ENCODE data around the gene HMOX2. TPM values are rescaled to one million over a fixed set of nuclear protein-coding genes. Genes with fewer than 3 reads are reported as not detected.

The HMOX2 gene
- total RNA-seq, 1 experiment from 2014 or later: 55.1 TPM

DNA sequence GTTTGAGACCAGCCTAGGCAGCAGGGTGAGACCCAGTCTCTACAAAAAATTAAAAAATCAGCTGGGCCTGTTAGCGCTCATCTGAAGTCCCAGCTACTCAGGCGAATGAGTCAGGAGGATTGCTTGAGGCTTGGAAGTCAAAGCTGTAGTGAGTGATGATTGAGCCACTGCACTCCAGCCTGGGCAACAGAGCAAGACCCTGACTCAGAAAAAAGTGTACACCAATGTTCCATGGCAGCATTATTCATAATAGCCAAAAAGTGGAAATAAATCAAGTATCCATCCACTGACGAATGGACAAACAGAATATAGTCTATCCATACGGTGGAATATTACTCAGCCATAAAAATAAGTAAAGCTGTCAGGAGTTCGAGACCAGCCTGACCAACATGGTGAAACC, 4.3 kb upstream of the HMOX2 start:
- H3K9ac ChIP-seq (ENCODE audit: low read length): no peak overlapping the region
- no peak overlapping the region for H3K27ac ChIP-seq (ENCODE audit: low read depth, low read length)
- DNase-seq (ENCODE audit: low read depth, low spot score) (no peak), ATAC-seq (no peak)
- CTCF ChIA-PET: interaction anchor here (0.6 to 0.7 kb wide), 2 partner anchors 142 to 621 kb away, joined by 3 read pairs; no protein-coding TSS in a partner anchor
- TF ChIP-seq POLR2AphosphoS5 (IDR thresholded peaks at IDR 0.05; ENCODE audit: low read depth, low read length) (no peak), CBX3 (IDR thresholded peaks at IDR 0.05; ENCODE audit: low read depth) (no peak), TCF7L2 (IDR thresholded peaks at IDR 0.05; ENCODE audit: borderline replicate concordance, extremely low read depth, insufficient read depth, insufficient read length) (no peak)
- no TSS peak for BruUV-seq (replicated peaks)
- no peak overlapping the region for H2AFZ ChIP-seq (ENCODE audit: low read depth, low read length, poor library complexity, severe bottlenecking)
- H3K79me2 ChIP-seq (ENCODE audit: insufficient read depth, low read length): peaks cover 38% of the 10 kb centered on the region
- POLR2A ChIA-PET: no interaction called here
- H3K4me1 ChIP-seq (ENCODE audit: control insufficient read depth in 1 of 2, insufficient read depth in 2 of 2, low read length in 2 of 2): peaks cover 13 to 31% of the 10 kb centered on the region in 2 experiments; a peak in 3 of 4 replicates
- no peaks in the 10 kb centered on the region for H4K20me1 ChIP-seq (ENCODE audit: insufficient read depth)
- intact Hi-C loops (cut with micrococcal nuclease): no loop called here
- H3K4me3 ChIP-seq (replicated peaks in 1 of 2; ENCODE audit: low read depth in 1 of 2, low read length in 2 of 2): no peak overlapping the region
- H3K9me3 ChIP-seq (ENCODE audit: control insufficient read depth in 1 of 2, insufficient read depth in 1 of 2, low read depth in 1 of 2, low read length in 2 of 2): no peaks in the 10 kb centered on the region
- H3K36me3 ChIP-seq (ENCODE audit: control insufficient read depth in 1 of 2, insufficient read depth in 2 of 2, low read length in 2 of 2): peaks cover 13 to 14% of the 10 kb centered on the region in 2 experiments; a peak in 3 of 4 replicates
- H3K27me3 ChIP-seq (ENCODE audit: insufficient read depth, low read length): no peaks in the 10 kb centered on the region
- RAD21 ChIA-PET (ENCODE audit: low non-redundant PET in 1 of 2, low total read pairs in 2 of 2, uncharacterized antibody in 2 of 2, unreplicated experiment in 2 of 2): no interaction called here
- H3K9me2 ChIP-seq (ENCODE audit: insufficient read depth): no peaks in the 10 kb centered on the region
- H3K4me2 ChIP-seq (ENCODE audit: low read length): no peak overlapping the region

- POLR2A ChIA-PET: interaction anchor here (0.6 kb wide), 1 partner anchor 43 kb away, joined by 3 read pairs; no protein-coding TSS in a partner anchor
- no TSS peak for BruUV-seq (replicated peaks)
- TF ChIP-seq ZBTB33 (IDR thresholded peaks at IDR 0.05; ENCODE audit: extremely low read depth, insufficient replicate concordance, low read length): no peak
- no peak for TF ChIP-seq POLR2A (IDR thresholded peaks at IDR 0.05; ENCODE audit: borderline replicate concordance, extremely low read depth, insufficient read depth, insufficient read length)
- no peak for TF ChIP-seq RAD21 (IDR thresholded peaks at IDR 0.05; ENCODE audit: low read depth)
- no peak overlapping the region for H2AFZ ChIP-seq (ENCODE audit: low read depth, low read length, poor library complexity, severe bottlenecking)
- no peaks in the 10 kb centered on the region for H4K20me1 ChIP-seq (ENCODE audit: insufficient read depth)
- H3K4me3 ChIP-seq (replicated peaks in 1 of 2; ENCODE audit: low read depth in 1 of 2, low read length in 2 of 2): peak overlapping the region in 1 of 2 experiments; percentile 89; a peak in 3 of 4 replicates
- RAD21 ChIA-PET (ENCODE audit: low non-redundant PET in 1 of 2, low total read pairs in 2 of 2, uncharacterized antibody in 2 of 2, unreplicated experiment in 2 of 2): interaction anchor here in 1 of 2 experiments (0.5 kb wide), 1 partner anchor 168 kb away, joined by 5 read pairs; no protein-coding TSS in a partner anchor
- H3K9ac ChIP-seq (ENCODE audit: low read length): peak overlapping the region; percentile 96; the same call in 1 of the 2 replicates
- DNase-seq (ENCODE audit: low read depth, low spot score) (no peak), ATAC-seq (no peak)
- peaks cover 48% of the 10 kb centered on the region for H3K79me2 ChIP-seq (ENCODE audit: insufficient read depth, low read length)
- no peaks in the 10 kb centered on the region for H3K9me2 ChIP-seq (ENCODE audit: insufficient read depth)
- H3K27ac ChIP-seq (ENCODE audit: low read depth, low read length): peak overlapping the region; percentile 47; the same call in 1 of the 2 replicates
- peaks cover 15 to 36% of the 10 kb centered on the region in 2 experiments for H3K4me1 ChIP-seq (ENCODE audit: control insufficient read depth in 1 of 2, insufficient read depth in 2 of 2, low read length in 2 of 2)
- peaks cover 7 to 10% of the 10 kb centered on the region in 2 experiments; a peak in 2 of 4 replicates for H3K36me3 ChIP-seq (ENCODE audit: control insufficient read depth in 1 of 2, insufficient read depth in 2 of 2, low read length in 2 of 2)
- CTCF ChIA-PET: no interaction called here
- intact Hi-C loops (cut with micrococcal nuclease): no loop called here
- H3K27me3 ChIP-seq (ENCODE audit: insufficient read depth, low read length): no peaks in the 10 kb centered on the region
- H3K9me3 ChIP-seq (ENCODE audit: control insufficient read depth in 1 of 2, insufficient read depth in 1 of 2, low read depth in 1 of 2, low read length in 2 of 2): no peaks in the 10 kb centered on the region
- H3K4me2 ChIP-seq (ENCODE audit: low read length): peak overlapping the region; percentile 94
These were observed 3.3 kb upstream of the HMOX2 start for GRCh38 chr16:4472880-4473279.

All from HCT116 (cell line).